HepG2 (cell line): ENCODE results near the gene ACTRT2. TPM values are rescaled to one million over a fixed set of nuclear protein-coding genes. Genes with fewer than 3 reads are reported as not detected.

Experiments
- ATAC-seq: fragments of 200-7000 bp; cut with Tn5 transposase; 3 replicates; pipeline ENCODE4 v1.9.1; 2020; ENCODE audit warnings: mild to moderate bottlenecking, moderate library complexity
- BruUV-seq: library from RNA; stranded (reverse); fragments of 400-500 nt; replicated peaks from 2 replicates; lab custom pipeline; 2021; lab: Mats Ljungman, UMichigan
- CTCF ChIA-PET: fragments of 300-600 bp; formaldehyde crosslinking; extraction: SDS; loops from one replicate; lab custom pipeline; 2021; ENCODE audit warnings: low total read pairs, inconsistent platforms, low intra/inter-chr PET ratio; lab: Yijun Ruan, JAX
- POLR2A ChIA-PET: fragments of 350-600 bp; sonication (Branson Sonifier 250); formaldehyde crosslinking; loops from one replicate; lab custom pipeline; 2020; ENCODE audit warnings: antibody characterized with exemption, inconsistent platforms; lab: Yijun Ruan, JAX
- DNase-seq: peaks from one replicate; pipeline ENCODE4 v3.0.0-alpha.2; 2015; ENCODE audit warnings: low spot score
- FAIRE-seq: peaks from 3 replicates; lab custom pipeline; 2011; peaks lifted over from hg19 to GRCh38; lab: Jason Lieb, UNC
- H2AFZ ChIP-seq: one replicate; pipeline ENCODE4 v1.6.1; 2011; ENCODE audit warnings: low read length, inconsistent platforms
- H3K27ac ChIP-seq: fragments of 300-600 bp; 3 replicates; pipeline ENCODE4 v1.8.0; 2011; ENCODE audit warnings: mixed run types, mild to moderate bottlenecking, mixed read lengths, low read length, inconsistent platforms; ENCODE audit not compliant: insufficient read depth; ENCODE audit errors: extremely low read length
- H3K27me3 ChIP-seq, 2 experiments: fragments of 200-600 bp in 1 of 2; 2 replicates in 1 of 2; 3 replicates in 1 of 2; pipeline versions ENCODE4 v1.6.0 to v1.8.0; 2011; ENCODE audit warnings: low read length in 2 of 2, mild to moderate bottlenecking in 2 of 2, moderate library complexity in 2 of 2, inconsistent platforms in 1 of 2; ENCODE audit not compliant: insufficient read depth in 2 of 2, control insufficient read depth in 1 of 2
- H3K36me3 ChIP-seq, 2 experiments: fragments of 200-600 bp in 1 of 2; replicated peaks in 1 of 2; 2 replicates in 1 of 2; 3 replicates in 1 of 2; pipeline versions ENCODE4 v1.5.1 to v1.8.0; 2011; ENCODE audit warnings: low read length in 2 of 2, inconsistent platforms in 1 of 2; ENCODE audit not compliant: insufficient read depth in 2 of 2, control insufficient read depth in 1 of 2
- H3K4me1 ChIP-seq: 2 replicates; pipeline ENCODE4 v1.5.1; 2012; ENCODE audit warnings: low read length, inconsistent platforms; ENCODE audit not compliant: insufficient read depth
- H3K4me2 ChIP-seq: 2 replicates; pipeline ENCODE4 v1.6.0; 2011; ENCODE audit warnings: low read depth, low read length, inconsistent platforms
- H3K4me3 ChIP-seq, 3 experiments: fragments of 200-600 bp in 1 of 3; sonication (generic), shearing (Covaris generic) in 1 of 3; replicated peaks in 1 of 3; 2 replicates each; pipeline ENCODE4 v1.5.1; 2011 to 2016; ENCODE audit warnings: low read length in 3 of 3, inconsistent platforms in 2 of 3, low read depth in 2 of 3, mild to moderate bottlenecking in 2 of 3, control low read depth in 1 of 3, mixed read lengths in 1 of 3; ENCODE audit not compliant: insufficient read depth in 1 of 3
- H3K79me2 ChIP-seq: one replicate; pipeline ENCODE4 v1.6.1; 2011; ENCODE audit warnings: low read length, inconsistent platforms; ENCODE audit not compliant: insufficient read depth
- H3K9ac ChIP-seq: 2 replicates; pipeline ENCODE4 v1.6.0; 2011; ENCODE audit warnings: mild to moderate bottlenecking, low read depth, low read length, inconsistent platforms; ENCODE audit not compliant: insufficient read depth
- H3K9me3 ChIP-seq: 2 replicates; pipeline ENCODE4 v1.5.1; 2012; ENCODE audit warnings: mild to moderate bottlenecking, low read length
- H4K20me1 ChIP-seq: 2 replicates; pipeline ENCODE4 v1.6.0; 2011; ENCODE audit warnings: inconsistent platforms, mild to moderate bottlenecking, low read length, moderate library complexity; ENCODE audit not compliant: insufficient read depth
- BRD4 ChIP-seq: sonication (generic); formaldehyde crosslinking; IDR thresholded peaks from 2 replicates; pipeline ENCODE4 v1.4.0; 2020; ENCODE audit warnings: missing genetic modification reagents
- ESRRA ChIP-seq: sonication (generic); formaldehyde crosslinking; IDR thresholded peaks from 2 replicates; pipeline ENCODE4 v1.5.1; 2020; ENCODE audit warnings: mild to moderate bottlenecking, low read depth, missing genetic modification reagents
- NPAS2 ChIP-seq: sonication (generic); formaldehyde crosslinking; IDR thresholded peaks from 2 replicates; pipeline ENCODE4 v1.8.0; 2022; ENCODE audit warnings: mild to moderate bottlenecking, missing genetic modification reagents, borderline replicate concordance
- TP53 ChIP-seq: sonication (generic); formaldehyde crosslinking; conservative IDR thresholded peaks from 2 replicates; pipeline ENCODE4 v1.4.0; 2020; ENCODE audit warnings: missing genetic modification reagents
- WIZ ChIP-seq: sonication (generic); formaldehyde crosslinking; IDR thresholded peaks from 2 replicates; pipeline ENCODE4 v1.5.1; 2020; ENCODE audit warnings: mild to moderate bottlenecking, missing genetic modification reagents
- ZNF33A ChIP-seq: sonication (generic); formaldehyde crosslinking; IDR thresholded peaks from 2 replicates; pipeline ENCODE4 v1.5.1; 2020; ENCODE audit warnings: missing genetic modification reagents, mild to moderate bottlenecking, moderate library complexity, borderline replicate concordance
- ZNF552 ChIP-seq: sonication (generic); formaldehyde crosslinking; IDR thresholded peaks from 2 replicates; pipeline ENCODE4 v1.9.0; 2022; ENCODE audit warnings: missing genetic modification reagents, mild to moderate bottlenecking, borderline replicate concordance
- ZNF616 ChIP-seq: sonication (generic); formaldehyde crosslinking; IDR thresholded peaks from 2 replicates; pipeline ENCODE4 v1.5.0; 2020; ENCODE audit warnings: low read depth, mild to moderate bottlenecking, missing genetic modification reagents
- WGBS: methylation state at CpG from one replicate; pipeline ENCODE4 v1.1.6; 2017; ENCODE audit warnings: low lambda C conversion rate; 5-methylcytosine and 5-hydroxymethylcytosine counted together
- in situ Hi-C: cut with HindIII; loops from 2 replicates; pipeline ENCODE4 v1.10.0; 2017; ENCODE audit warnings: low pct_unique_long_range_greater_than_20kb; ENCODE audit not compliant: extremely low pct_ligation_motif_present
- intact Hi-C: fragments of 100-400 bp; cut with micrococcal nuclease; formaldehyde crosslinking; loops from one replicate; pipeline ENCODE4 v1.10.0; 2022; ENCODE audit not compliant: unreplicated experiment
- polyA plus RNA-seq, 8 experiments: library from polyadenylated mRNA; depleted of rRNA in 3 of 8; stranded (reverse) in 7 of 8; unstranded in 1 of 8; fragments of >200 nt; fragmentation: Illumina TruSeq in 4 of 8; extraction: Trizol in 4 of 8; gene quantifications; 2 replicates each; pipeline versions ENCODE4 v1.2.1 to v1.2.3, GENCODE V29; 2011 to 2016; ENCODE audit warnings: low read depth in 4 of 8, missing spikeins in 1 of 8, mixed read lengths in 1 of 8; ENCODE audit not compliant: insufficient read depth in 1 of 8
- total RNA-seq, 5 experiments: library from RNA; depleted of rRNA; stranded (reverse); fragments of >200 nt; fragmentation: Illumina TruSeq; extraction: Trizol; gene quantifications; 2 replicates each; pipeline ENCODE4 v1.2.3, GENCODE V29; 2016; ENCODE audit warnings: low read depth in 1 of 5
- TF ChIP-seq, protein P1 (sequence below): sonication (generic); formaldehyde crosslinking; IDR thresholded peaks from 2 replicates; pipeline ENCODE4 v1.8.0; 2022; ENCODE audit warnings: missing genetic modification reagents, mild to moderate bottlenecking, inconsistent platforms, borderline replicate concordance
- TF ChIP-seq, protein P2 (sequence below): sonication (generic); formaldehyde crosslinking; IDR thresholded peaks from 2 replicates; pipeline ENCODE4 v1.5.0; 2020; ENCODE audit warnings: missing genetic modification reagents

ACTRT2 gene
- total and polyA plus RNA-seq, 2 of the 13 experiments (the other 11 are each of a cell fraction or from before 2014, with no cell fraction given) = not detected

DNA sequence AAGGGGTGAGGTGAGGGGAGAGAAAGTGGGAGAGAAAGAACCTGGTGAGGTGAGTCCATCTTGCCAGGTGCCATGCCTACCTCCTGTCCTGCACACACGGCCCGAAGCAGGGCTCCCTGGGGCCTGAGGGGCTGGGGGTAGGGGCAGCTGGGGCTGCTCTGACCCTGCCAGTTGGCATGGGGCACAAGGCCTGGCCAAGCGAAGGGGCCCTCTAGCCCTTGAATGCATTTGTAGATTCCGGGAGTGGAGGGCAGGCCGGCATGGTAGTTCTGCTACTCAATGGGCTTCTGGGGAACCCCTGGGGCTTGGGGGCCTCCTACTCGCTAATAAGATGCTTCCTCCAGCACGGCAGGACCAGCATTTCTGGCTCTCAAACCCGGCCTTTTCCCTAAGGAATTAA, 44.1 kb downstream of the ACTRT2 start:
- H3K4me3 ChIP-seq = no peak overlapping the region
- H3K4me2 ChIP-seq = no peak overlapping the region
- 29% methylated on average over 2 of the region's 8 CpGs for WGBS
- ChIA-PET POLR2A (no interaction called here), CTCF (interaction anchor here (0.6 to 1.9 kb wide), 3 partner anchors 219 to 358 kb away, joined by 3 to 13 read pairs (median 11); no protein-coding TSS in a partner anchor)
- FAIRE-seq (no peak), ATAC-seq (no peak), DNase-seq (no peak)
- no peak overlapping the region for H3K9ac ChIP-seq
- BruUV-seq = no TSS peak
- TF ChIP-seq WIZ (no peak), NPAS2 (CRISPR knock-in tag) (no peak), TP53 (CRISPR knock-in tag) (no peak), ZNF552 (CRISPR knock-in tag) (no peak), BRD4 (no peak), ZNF33A (CRISPR knock-in tag) (no peak), ESRRA (CRISPR knock-in tag) (no peak), ZNF616 (CRISPR knock-in tag) (no peak)
- TF ChIP-seq, protein P1, sequence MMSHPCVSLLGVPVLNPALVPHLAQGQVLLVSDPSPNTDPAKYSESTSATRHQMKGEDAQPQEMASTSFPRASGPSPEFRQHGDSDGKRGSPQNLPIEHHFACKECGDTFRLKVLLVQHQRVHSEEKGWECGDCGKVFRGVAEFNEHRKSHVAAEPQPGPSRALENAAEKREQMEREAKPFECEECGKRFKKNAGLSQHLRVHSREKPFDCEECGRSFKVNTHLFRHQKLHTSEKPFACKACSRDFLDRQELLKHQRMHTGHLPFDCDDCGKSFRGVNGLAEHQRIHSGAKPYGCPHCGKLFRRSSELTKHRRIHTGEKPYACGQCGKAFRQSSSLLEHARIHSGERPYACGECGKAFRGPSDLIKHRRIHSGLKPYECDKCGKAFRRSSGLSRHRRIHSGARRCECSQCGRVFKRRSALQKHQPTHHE (CRISPR knock-in tag) = no peak
- TF ChIP-seq, protein P2, sequence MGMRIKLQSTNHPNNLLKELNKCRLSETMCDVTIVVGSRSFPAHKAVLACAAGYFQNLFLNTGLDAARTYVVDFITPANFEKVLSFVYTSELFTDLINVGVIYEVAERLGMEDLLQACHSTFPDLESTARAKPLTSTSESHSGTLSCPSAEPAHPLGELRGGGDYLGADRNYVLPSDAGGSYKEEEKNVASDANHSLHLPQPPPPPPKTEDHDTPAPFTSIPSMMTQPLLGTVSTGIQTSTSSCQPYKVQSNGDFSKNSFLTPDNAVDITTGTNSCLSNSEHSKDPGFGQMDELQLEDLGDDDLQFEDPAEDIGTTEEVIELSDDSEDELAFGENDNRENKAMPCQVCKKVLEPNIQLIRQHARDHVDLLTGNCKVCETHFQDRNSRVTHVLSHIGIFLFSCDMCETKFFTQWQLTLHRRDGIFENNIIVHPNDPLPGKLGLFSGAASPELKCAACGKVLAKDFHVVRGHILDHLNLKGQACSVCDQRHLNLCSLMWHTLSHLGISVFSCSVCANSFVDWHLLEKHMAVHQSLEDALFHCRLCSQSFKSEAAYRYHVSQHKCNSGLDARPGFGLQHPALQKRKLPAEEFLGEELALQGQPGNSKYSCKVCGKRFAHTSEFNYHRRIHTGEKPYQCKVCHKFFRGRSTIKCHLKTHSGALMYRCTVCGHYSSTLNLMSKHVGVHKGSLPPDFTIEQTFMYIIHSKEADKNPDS (CRISPR knock-in tag) = no peak
- H3K27ac ChIP-seq = no peak overlapping the region
- no peaks in the 10 kb centered on the region for H4K20me1 ChIP-seq
- intact Hi-C loops (loop anchor here (2.0 to 5.0 kb wide), 2 partner anchors 219 to 347 kb away; no protein-coding TSS in a partner anchor), in situ Hi-C loops (loop anchor here (5.0 to 25.0 kb wide), 2 partner anchors 222 to 357 kb away; no protein-coding TSS in a partner anchor)
- H2AFZ ChIP-seq = no peak overlapping the region
- H3K27me3 ChIP-seq = peaks cover 7 to 33% of the 10 kb centered on the region in 2 experiments; a peak in 4 of 5 replicates
- H3K9me3 ChIP-seq = no peaks in the 10 kb centered on the region
- no peaks in the 10 kb centered on the region for H3K79me2 ChIP-seq
- H3K36me3 ChIP-seq = no peaks in the 10 kb centered on the region
- H3K4me1 ChIP-seq = peaks cover 24% of the 10 kb centered on the region
